ENCODE results near the gene HOXA10. TPM values are rescaled to one million over a fixed set of nuclear protein-coding genes. Genes with fewer than 3 reads are reported as not detected.

Gene HOXA10
- total and polyA plus RNA-seq, 7 donors, result 0.81 to 77.5 (median 25.6) TPM; not detected in 1

- 54 to 75% (median 70%) methylated on average over 12 of the region's 12 CpGs for WGBS, 3 donors
- H3K27me3 ChIP-seq (ENCODE audit: insufficient read depth in 3 of 3, low read length in 2 of 3), result peaks cover 0 to 4% (median 0%) of the 10 kb centered on the region in 3 donors
- DNase-seq, result peak in 1 of 2 donors; percentile 61
- intact Hi-C loops (cut with DNase I), result no loop called here
- TF ChIP-seq CTCF (IDR thresholded peaks at IDR 0.05), result no peak
- peaks cover 23% of the 10 kb centered on the region for H3K4me1 ChIP-seq
- peak in 3 of 4 donors; percentile 19 to 28 (median 22) for ATAC-seq
- peak overlapping the region; percentile 79 for H3K4me3 ChIP-seq
- no peaks in the 10 kb centered on the region for H3K9me3 ChIP-seq
- peak overlapping the region; percentile 92 for H3K27ac ChIP-seq
- no peaks in the 10 kb centered on the region for H3K36me3 ChIP-seq (ENCODE audit: insufficient read depth in 1 of 2, low read depth in 1 of 2)
These were observed 930 bp upstream of the HOXA10 start for GRCh38 chr7:27174874-27175625.

GRCh38 chr7:27173511-27173955 is 587 bp downstream of the HOXA10 start:
- intact Hi-C loops (cut with DNase I), result loop anchor here in 1 of 2 donors (2.0 kb wide), 1 partner anchor 1317 kb away; no protein-coding TSS in a partner anchor
- TF ChIP-seq CTCF (IDR thresholded peaks at IDR 0.05), result no peak
- peak; percentile 18 to 54 (median 44) for ATAC-seq
- Histone ChIP-seq H3K36me3 (ENCODE audit: insufficient read depth in 1 of 2, low read depth in 1 of 2) (no peaks in the 10 kb centered on the region), H3K9me3 (no peaks in the 10 kb centered on the region), H3K27me3 (ENCODE audit: insufficient read depth in 3 of 3, low read length in 2 of 3) (no peaks in the 10 kb centered on the region), H3K27ac (peak overlapping the region; percentile 92), H3K4me3 (peak overlapping the region; percentile 79), H3K4me1 (peaks cover 19% of the 10 kb centered on the region)
- WGBS, 3 donors, result 0 to 1% (median 0%) methylated on average over 40 to 59 of the region's 59 CpGs
- DNase-seq, result peak in 1 of 2 donors; percentile 81

GRCh38 chr7:27172823-27173510 is 1.2 kb downstream of the HOXA10 start:
- no peak for TF ChIP-seq CTCF (IDR thresholded peaks at IDR 0.05)
- peak overlapping the region; percentile 92 for H3K27ac ChIP-seq
- H3K4me1 ChIP-seq, result peaks cover 17% of the 10 kb centered on the region
- DNase-seq (peak in 1 of 2 donors; percentile 89), ATAC-seq (peak; percentile 40 to 60 (median 51))
- no peaks in the 10 kb centered on the region for H3K9me3 ChIP-seq
- H3K27me3 ChIP-seq (ENCODE audit: insufficient read depth in 3 of 3, low read length in 2 of 3), result no peaks in the 10 kb centered on the region
- no peaks in the 10 kb centered on the region for H3K36me3 ChIP-seq (ENCODE audit: insufficient read depth in 1 of 2, low read depth in 1 of 2)
- H3K4me3 ChIP-seq, result peak overlapping the region; percentile 79
- intact Hi-C loops (cut with DNase I), result loop anchor here in 1 of 2 donors (2.0 kb wide), 1 partner anchor 1316 kb away; no protein-coding TSS in a partner anchor
- 0 to 1% (median 1%) methylated on average over 53 to 58 of the region's 58 CpGs for WGBS, 3 donors

- Histone ChIP-seq H3K36me3 (ENCODE audit: insufficient read depth in 1 of 2, low read depth in 1 of 2) (no peaks in the 10 kb centered on the region), H3K27me3 (ENCODE audit: insufficient read depth in 3 of 3, low read length in 2 of 3) (no peaks in the 10 kb centered on the region), H3K4me3 (peak overlapping the region; percentile 79), H3K9me3 (no peaks in the 10 kb centered on the region), H3K27ac (peak overlapping the region; percentile 92), H3K4me1 (peaks cover 22% of the 10 kb centered on the region)
- intact Hi-C loops (cut with DNase I), result loop anchor here in 1 of 2 donors (2.0 kb wide), 1 partner anchor 1316 kb away; no protein-coding TSS in a partner anchor
- peak in 1 of 2 donors; percentile 58 for DNase-seq
- no peak for TF ChIP-seq CTCF (IDR thresholded peaks at IDR 0.05)
- no peak for ATAC-seq
- 10 to 20% (median 14%) methylated on average over 10 of the region's 10 CpGs for WGBS, 3 donors
These were observed 1.8 kb downstream of the HOXA10 start for GRCh38 chr7:27172315-27172774.
